Ectodermal cell (in vitro differentiated cells): Measurements from ENCODE around the gene ABR.

ENCODE experiments used
- H3K27ac ChIP-seq: 2 replicates; pipeline ENCODE4 v1.7.0; 2013; ENCODE audit warnings: mild to moderate bottlenecking, low read depth, low read length; ENCODE audit not compliant: insufficient read depth, poor library complexity, severe bottlenecking
- H3K27me3 ChIP-seq: 2 replicates; pipeline ENCODE4 v1.7.0; 2013; ENCODE audit warnings: mild to moderate bottlenecking, low read length; ENCODE audit not compliant: insufficient read depth, control insufficient read depth, poor library complexity, severe bottlenecking
- H3K36me3 ChIP-seq: one replicate; pipeline ENCODE4 v1.7.0; 2013; ENCODE audit warnings: low read length; ENCODE audit not compliant: control insufficient read depth, insufficient read depth
- H3K4me1 ChIP-seq: one replicate; pipeline ENCODE4 v1.7.0; 2013; ENCODE audit warnings: low read length; ENCODE audit not compliant: control insufficient read depth, insufficient read depth
- H3K4me3 ChIP-seq: 2 replicates; pipeline ENCODE4 v1.7.0; 2013; ENCODE audit warnings: low read depth, low read length, control low read depth; ENCODE audit not compliant: insufficient read depth
- H3K9me3 ChIP-seq: 2 replicates; pipeline ENCODE4 v1.7.0; 2013; ENCODE audit warnings: mild to moderate bottlenecking, low read length, moderate library complexity; ENCODE audit not compliant: control insufficient read depth
- WGBS, 2 experiments: methylation state at CpG; one replicate each; pipeline ENCODE4 v1.1.7; 2013; ENCODE audit warnings: missing lambda C conversion rate in 2 of 2; 5-methylcytosine and 5-hydroxymethylcytosine counted together

The ABR gene

GRCh38 chr17:1173432-1174262 is 6.1 kb downstream of the ABR start:
- H3K4me3 ChIP-seq = no peak overlapping the region
- H3K9me3 ChIP-seq = no peaks in the 10 kb centered on the region
- H3K36me3 ChIP-seq = no peaks in the 10 kb centered on the region
- WGBS, 2 experiments = 90% methylated on average over 28 of the region's 28 CpGs
- H3K27ac ChIP-seq = no peak overlapping the region
- H3K27me3 ChIP-seq = peaks cover 3% of the 10 kb centered on the region
- H3K4me1 ChIP-seq = peaks cover 12% of the 10 kb centered on the region

DNA sequence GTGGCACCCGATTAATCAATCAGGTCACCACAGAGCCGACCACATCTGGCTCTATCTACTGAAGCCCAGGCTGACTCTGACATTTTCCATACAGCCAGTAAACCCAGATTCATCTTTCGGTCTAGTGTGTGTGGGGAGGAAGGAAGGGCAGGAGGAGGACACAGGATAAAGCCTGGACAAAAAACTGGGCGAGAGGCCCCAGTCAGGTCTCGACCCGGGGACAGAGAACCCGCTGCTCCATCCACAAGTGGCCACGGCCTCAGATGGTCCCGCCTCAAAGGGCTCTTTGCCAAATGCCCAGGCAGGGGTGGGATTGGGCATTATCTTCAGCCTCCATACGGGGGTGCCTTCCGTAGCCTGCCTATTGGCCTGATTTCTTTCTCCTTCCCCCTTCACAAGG is 7.8 kb downstream of the ABR start:
- WGBS, 2 experiments = 93 to 96% methylated on average over 11 of the region's 11 CpGs
- no peak overlapping the region for H3K27ac ChIP-seq
- H3K27me3 ChIP-seq = no peaks in the 10 kb centered on the region
- H3K36me3 ChIP-seq = no peaks in the 10 kb centered on the region
- no peak overlapping the region for H3K4me3 ChIP-seq
- H3K4me1 ChIP-seq = peaks cover 6% of the 10 kb centered on the region
- no peaks in the 10 kb centered on the region for H3K9me3 ChIP-seq

- peaks cover 6% of the 10 kb centered on the region for H3K4me1 ChIP-seq
- H3K27ac ChIP-seq = no peak overlapping the region
- H3K4me3 ChIP-seq = no peak overlapping the region
- WGBS, 2 experiments = 85 to 89% methylated on average over 11 of the region's 11 CpGs
- no peaks in the 10 kb centered on the region for H3K27me3 ChIP-seq
- H3K9me3 ChIP-seq = no peaks in the 10 kb centered on the region
- H3K36me3 ChIP-seq = no peaks in the 10 kb centered on the region
These were observed 9.0 kb downstream of the ABR start for GRCh38 chr17:1170739-1171138.

GRCh38 chr17:1169929-1170312 is 9.9 kb downstream of the ABR start:
- Histone ChIP-seq H3K27me3 (no peaks in the 10 kb centered on the region), H3K4me3 (no peak overlapping the region), H3K36me3 (no peaks in the 10 kb centered on the region), H3K27ac (no peak overlapping the region), H3K4me1 (peaks cover 6% of the 10 kb centered on the region), H3K9me3 (no peaks in the 10 kb centered on the region)
- WGBS, 2 experiments = 88 to 93% methylated on average over 4 of the region's 4 CpGs

DNA sequence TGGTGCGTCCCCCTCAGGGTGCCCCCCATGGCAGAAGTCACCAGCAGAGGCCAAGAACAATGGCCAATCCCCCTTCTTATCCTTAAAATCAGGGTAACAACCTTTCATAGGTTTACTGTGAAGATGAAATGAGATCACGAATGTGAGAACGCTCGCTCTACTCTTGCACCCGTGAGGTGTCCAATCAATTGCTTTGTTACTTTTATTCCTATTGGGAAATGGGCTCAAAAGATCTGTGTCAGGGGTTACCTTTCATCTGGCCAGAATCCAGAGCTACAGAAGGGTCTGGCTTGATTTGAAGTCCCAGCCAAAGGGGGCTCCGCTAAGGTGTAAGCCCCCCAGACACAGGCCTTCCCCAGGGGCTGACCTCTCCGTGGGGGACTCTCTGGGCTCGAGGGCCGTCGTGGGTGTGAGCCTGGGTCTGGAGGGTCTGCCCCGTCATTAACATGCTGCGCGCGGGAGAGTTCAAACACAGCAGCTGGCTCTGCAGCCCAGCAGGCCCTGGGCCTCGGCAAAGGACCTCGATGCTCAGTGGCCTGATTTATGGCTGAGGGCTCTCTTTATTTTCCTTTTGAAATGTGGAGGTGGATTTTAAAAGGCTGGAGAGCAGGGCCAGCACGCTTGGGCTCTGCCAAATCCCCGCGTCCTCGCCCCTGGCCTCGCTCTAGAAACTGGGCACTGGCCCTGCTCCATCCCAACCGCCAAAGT is 10.4 kb downstream of the ABR start:
- Histone ChIP-seq H3K9me3 (no peaks in the 10 kb centered on the region), H3K4me1 (peaks cover 6% of the 10 kb centered on the region), H3K36me3 (no peaks in the 10 kb centered on the region), H3K4me3 (no peak overlapping the region), H3K27me3 (no peaks in the 10 kb centered on the region), H3K27ac (no peak overlapping the region)
- WGBS, 2 experiments = 81 to 87% methylated on average over 22 of the region's 22 CpGs

DNA sequence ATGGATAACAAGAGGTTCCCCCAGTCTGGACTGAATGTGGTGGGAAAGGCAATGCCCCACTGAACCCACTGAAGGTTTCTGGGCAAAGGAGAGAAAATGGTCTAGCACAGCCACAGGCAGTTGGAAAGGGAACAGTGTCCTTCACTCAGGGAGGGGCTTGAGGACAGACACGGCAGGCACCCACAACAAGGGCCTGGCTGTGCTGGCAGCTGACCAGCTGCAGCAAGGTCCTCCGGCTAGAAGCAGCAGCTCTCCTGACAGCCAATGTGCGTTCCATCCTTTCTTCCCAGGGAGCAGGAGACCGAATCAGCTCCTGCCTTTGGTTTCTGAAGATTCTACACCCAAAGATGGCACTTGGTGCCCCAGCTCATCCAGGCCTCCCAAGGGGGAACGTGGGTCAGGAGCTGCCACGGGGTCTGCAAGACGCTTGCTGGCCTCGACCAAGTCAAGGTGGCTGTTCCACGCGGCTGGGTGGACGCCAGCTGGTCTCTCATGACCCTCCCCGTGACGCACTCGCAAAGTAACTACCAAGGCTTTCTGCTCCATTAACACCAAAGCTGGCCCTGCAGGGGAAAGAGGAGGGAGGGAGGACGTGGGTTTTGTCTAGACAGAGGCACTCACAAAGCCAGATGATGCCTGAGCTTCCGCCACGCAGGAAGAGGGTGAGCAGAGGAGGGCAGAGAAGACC is 11.1 kb downstream of the ABR start:
- Histone ChIP-seq H3K9me3 (no peaks in the 10 kb centered on the region), H3K4me1 (peaks cover 6% of the 10 kb centered on the region), H3K27ac (no peak overlapping the region), H3K4me3 (no peak overlapping the region), H3K36me3 (no peaks in the 10 kb centered on the region), H3K27me3 (no peaks in the 10 kb centered on the region)
- WGBS, 2 experiments = 88 to 89% methylated on average over 17 of the region's 17 CpGs

DNA sequence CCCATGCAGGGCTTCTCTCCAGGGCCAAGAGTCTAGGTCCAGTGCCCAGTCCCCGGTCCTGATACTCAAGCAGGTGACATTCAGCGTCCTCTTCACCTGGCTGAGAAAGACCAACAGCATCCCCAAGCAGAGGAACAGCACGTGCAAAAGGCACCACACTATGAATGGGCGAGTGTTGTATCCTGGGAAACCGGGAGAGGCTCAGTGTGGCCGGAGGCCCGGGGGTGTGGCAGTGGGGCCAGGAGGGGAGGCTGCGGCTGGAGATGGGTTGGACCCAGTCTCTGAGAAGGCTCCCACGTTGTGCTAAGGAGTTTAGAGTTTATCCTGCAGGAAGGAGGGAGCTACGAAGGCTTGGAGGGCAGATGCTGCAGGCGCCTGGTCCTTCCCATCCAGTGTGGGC is 13.5 kb downstream of the ABR start:
- Histone ChIP-seq H3K36me3 (no peaks in the 10 kb centered on the region), H3K27me3 (peaks cover 3% of the 10 kb centered on the region), H3K4me3 (no peak overlapping the region), H3K4me1 (peaks cover 6% of the 10 kb centered on the region), H3K9me3 (no peaks in the 10 kb centered on the region), H3K27ac (no peak overlapping the region)
- 85 to 86% methylated on average over 11 of the region's 11 CpGs for WGBS, 2 experiments

GRCh38 chr17:1165836-1166235 is 13.9 kb downstream of the ABR start:
- H3K4me1 ChIP-seq = peaks cover 6% of the 10 kb centered on the region
- peaks cover 7% of the 10 kb centered on the region for H3K27me3 ChIP-seq
- H3K36me3 ChIP-seq = no peaks in the 10 kb centered on the region
- H3K9me3 ChIP-seq = no peaks in the 10 kb centered on the region
- H3K27ac ChIP-seq = no peak overlapping the region
- H3K4me3 ChIP-seq = no peak overlapping the region
- WGBS, 2 experiments = 92% methylated on average over 19 of the region's 19 CpGs

DNA sequence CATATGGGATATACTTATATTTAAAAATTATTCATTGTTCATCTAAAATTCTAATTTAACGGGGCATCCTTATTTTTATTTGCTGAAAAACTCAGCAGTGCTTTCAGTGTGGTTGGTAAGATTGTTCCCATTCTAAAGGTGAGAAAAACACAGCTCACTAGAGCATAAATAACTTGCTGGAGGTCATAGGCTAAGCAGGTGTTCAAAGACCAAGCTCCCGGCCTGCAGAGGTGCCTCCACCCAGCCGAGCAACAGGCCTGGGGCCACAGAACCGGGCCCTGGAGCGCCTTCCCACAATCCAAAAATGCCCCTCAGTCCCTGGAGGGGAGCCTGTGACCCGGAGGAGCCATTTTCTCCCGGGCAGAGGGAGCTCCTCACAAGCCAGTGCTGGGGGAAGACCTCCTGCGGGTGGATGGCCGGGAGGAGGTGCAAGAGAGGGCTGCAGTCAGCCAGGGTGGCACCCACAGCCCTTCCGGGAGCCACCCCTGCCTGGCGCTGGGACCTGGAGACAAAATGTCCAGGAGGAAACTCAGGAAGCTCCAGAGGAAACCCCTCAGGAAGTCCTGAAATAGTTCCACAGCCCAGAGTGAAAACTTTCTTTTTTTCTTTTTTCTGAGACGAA is 14.7 kb downstream of the ABR start:
- peaks cover 5% of the 10 kb centered on the region for H3K4me1 ChIP-seq
- H3K27ac ChIP-seq = no peak overlapping the region
- H3K9me3 ChIP-seq = no peaks in the 10 kb centered on the region
- H3K4me3 ChIP-seq = no peak overlapping the region
- 88 to 91% methylated on average over 11 to 12 of the region's 12 CpGs for WGBS, 2 experiments
- H3K27me3 ChIP-seq = peaks cover 7% of the 10 kb centered on the region
- no peaks in the 10 kb centered on the region for H3K36me3 ChIP-seq
